HG02973 (cell line): ENCODE measurements around the gene LAMC3.

Source experiments
- ATAC-seq: cut with Tn5 transposase; IDR thresholded peaks from one replicate; pipeline ENCODE4 v1.9.1; 2021; ENCODE audit warnings: moderate library complexity; ENCODE audit not compliant: unreplicated experiment

Gene LAMC3

DNA sequence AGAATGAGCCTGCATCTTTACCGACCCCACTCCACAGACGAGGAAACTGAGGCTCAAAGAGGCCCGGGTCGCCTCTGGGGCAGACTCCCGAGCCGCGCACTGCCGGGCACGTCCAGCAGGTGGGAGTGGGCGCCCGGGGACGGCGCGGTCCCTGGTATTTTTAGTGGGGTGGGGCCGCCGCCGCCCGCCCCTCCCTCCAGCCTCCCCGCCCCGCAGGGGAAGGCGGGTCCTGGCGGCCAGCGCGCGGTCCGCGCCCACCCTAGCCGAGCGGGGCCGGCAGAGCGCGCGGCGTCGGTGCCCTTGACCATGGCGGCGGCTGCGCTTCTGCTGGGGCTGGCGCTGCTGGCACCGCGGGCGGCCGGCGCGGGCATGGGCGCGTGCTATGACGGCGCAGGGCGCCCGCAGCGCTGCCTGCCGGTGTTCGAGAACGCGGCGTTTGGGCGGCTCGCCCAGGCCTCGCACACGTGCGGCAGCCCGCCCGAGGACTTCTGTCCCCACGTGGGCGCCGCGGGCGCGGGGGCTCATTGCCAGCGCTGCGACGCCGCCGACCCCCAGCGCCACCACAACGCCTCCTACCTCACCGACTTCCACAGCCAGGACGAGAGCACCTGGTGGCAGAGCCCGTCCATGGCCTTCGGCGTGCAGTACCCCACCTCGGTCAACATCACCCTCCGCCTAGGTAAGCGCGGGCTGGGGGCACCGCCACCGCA is at the start of gene LAMC3:
LAMC3 (plus strand) TSS at position 266 of the 710 bp plus-strand sequence; CDS start at position 307, 41 bp downstream.
- no peak for ATAC-seq

DNA sequence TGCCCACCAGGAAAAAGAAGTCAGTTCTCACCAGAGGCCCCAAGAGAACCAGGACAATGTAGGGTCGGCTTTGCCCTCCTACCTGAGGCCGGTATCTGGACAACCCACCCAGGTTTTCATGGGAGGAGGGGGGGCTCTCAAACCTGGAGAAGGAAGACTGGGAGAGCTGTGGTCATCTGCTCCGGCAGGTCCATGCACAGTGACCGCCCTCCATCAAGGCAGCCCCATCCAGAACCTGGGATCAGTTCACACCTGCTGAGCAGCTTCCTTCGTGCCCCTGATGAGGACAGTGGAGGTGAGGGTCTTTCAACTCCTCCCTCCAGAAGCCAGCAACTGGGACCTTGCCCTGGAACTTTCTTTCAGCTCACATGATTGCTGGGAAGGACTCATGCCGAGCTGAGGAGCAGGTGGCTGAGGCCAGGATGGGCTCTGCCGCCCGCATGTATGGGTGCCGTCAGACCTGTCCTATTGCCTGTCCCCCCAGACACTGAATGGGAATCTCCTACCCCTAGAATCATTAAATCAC is 49.1 kb upstream of the LAMC3 start:
- no peak for ATAC-seq

DNA sequence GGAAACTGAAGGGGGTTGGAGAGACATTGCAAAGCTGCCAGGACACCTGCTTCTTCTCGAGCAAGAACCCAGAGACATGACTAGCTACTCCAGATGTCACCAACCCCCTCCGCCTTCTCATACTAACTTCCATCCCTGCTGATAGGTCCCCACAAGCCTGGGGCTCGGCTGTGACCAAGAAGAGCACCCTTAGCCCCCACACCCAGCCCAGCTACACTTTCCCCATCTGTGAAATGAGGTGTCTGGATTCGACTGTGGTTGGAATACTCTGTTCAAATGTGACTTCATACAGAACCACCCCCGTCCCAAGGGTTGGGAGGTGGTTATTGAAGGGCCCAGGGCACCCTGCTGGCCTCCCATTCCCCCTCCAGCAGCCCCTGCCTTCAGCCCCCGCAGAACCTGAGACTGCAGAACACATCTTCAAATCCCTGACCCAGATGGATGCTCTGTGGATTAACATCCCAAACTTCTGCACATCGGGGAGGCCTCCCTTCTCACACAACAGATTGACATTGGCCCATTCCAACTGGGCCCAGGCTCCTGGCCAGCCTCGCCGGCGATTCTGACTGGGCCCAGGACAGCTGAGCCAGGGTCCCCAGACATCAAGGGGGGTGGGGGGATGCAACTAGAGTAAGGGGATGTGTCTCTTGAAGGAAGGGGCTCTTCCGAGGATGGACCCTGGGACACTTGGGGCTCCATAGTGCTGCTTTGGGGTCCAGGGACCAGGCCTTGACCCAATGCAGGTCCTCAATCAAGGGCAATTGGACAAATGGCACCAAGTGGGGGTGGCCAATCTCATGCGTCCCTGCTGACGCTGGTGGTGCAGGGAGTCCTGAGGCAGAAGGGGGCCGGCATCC is 48.2 kb upstream of the LAMC3 start:
- no peak for ATAC-seq

GRCh38 chr9:130961511-130962300 is 47.3 kb upstream of the LAMC3 start:
- no peak for ATAC-seq

GRCh38 chr9:130962418-130963316 is 46.3 kb upstream of the LAMC3 start:
- no peak for ATAC-seq

- ATAC-seq, result no peak
These were observed 45.6 kb upstream of the LAMC3 start for GRCh38 chr9:130963337-130963908.

DNA sequence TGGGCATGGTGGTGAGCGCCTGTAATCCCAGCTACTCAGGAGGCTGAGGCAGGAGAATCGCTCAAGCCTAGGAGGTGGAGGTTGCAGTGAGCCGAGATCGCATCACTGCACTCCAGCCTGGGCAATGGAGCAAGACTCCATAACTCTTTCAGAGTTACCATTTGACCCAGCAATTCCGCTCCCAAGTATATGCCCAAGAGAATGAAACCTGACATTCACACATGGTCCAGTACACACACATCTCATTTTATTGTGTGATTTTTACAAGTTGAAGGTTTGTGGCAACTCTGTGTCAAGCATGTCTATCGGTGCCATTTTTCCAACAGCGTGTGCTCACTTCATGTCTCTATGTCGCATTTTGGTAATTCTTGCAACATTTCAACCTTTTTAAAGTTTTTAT is 45.1 kb upstream of the LAMC3 start:
- ATAC-seq, result no peak

DNA sequence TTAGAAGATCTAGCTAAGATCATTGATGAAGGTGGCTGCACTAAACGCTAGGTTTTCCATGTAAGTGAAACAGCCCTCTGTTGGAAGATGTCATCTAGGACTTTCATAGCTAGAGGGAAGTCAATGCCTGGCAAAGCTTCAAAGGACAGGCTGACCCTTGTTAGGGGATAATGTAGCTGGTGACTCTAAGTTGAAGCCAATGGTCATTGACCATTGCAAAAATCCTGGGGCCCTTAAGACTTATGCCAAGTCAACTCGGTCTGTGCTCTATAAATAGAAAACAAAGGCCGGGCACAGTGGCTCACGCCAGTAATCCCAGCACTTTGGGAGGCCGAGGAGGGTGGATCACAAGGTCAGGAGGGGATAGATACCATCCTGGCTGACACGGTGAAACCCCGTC is 43.3 kb upstream of the LAMC3 start:
- ATAC-seq, result no peak

GRCh38 chr9:130970052-130970451 is 38.9 kb upstream of the LAMC3 start:
- no peak for ATAC-seq

GRCh38 chr9:130970855-130971254 is 38.1 kb upstream of the LAMC3 start:
- ATAC-seq, result no peak

GRCh38 chr9:130971294-130971849 is 37.6 kb upstream of the LAMC3 start:
- ATAC-seq, result no peak

DNA sequence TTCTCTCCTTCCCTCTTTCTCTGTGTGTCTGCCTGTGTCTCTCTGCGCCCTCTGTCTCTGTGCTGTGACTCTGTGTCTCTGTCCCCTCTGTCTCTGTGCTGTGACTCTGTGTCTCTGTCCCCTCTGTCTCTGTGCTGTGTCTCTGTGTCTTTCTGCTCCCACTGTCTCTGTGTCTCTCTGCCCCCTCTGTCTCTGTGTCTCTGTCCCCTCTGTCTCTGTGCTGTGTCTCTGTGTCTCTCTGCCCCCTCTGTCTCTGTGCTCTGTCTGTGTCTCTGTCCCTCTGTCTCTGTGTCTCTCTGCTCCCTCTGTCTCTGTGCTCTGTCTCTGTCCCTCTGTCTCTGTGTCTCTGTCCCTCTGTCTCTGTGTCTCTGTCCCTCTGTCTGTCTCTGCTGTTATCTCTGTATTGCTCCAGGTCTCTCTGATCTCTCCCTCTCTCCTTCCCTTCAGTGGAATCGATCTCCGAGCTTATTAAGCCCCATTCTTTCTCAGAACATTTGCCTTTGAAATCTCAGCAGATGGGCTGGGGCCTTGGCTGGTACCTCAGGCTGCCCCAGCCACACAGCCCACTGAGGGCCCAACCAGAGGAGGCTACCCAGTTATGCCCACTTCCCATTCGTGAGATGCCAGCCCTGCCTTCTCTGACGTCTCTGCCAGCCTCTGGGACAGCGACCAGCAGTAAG is 36.6 kb upstream of the LAMC3 start:
- ATAC-seq, result no peak

DNA sequence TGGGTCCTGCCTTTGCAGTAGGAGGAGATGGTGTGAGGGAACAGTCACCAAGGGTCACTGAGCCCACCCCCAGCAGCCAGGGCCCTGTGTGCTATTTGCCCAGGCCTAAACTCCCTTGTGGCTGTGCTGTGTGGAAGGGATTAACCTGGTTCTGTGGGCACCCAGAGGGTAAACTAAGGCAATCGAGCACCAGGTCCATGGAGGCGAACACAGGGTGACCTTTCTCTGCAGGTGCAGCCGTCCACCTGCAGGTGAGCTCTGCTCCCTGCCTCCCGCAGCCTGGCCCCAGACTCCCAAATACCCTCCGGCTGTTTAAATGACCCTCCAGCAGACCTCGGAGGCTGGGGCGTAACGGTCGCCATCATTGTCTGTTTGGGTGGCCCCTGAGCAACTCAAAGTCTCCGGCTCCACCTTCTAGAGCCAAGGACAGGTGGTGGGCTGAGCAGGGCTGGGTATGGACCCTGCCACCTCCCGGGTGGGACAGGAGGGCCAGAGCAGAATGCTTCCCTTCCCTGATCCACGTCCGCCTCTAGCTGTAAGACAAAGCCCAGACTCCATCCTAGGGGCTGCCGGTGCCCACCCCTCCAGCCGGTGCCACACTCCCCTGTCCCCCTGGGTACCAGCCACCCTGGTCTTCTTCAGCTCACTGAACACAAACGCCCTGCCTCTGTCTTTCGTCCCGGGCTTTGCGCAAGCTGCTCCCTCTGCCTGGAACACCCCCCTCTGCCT is 35.9 kb upstream of the LAMC3 start:
- no peak for ATAC-seq

DNA sequence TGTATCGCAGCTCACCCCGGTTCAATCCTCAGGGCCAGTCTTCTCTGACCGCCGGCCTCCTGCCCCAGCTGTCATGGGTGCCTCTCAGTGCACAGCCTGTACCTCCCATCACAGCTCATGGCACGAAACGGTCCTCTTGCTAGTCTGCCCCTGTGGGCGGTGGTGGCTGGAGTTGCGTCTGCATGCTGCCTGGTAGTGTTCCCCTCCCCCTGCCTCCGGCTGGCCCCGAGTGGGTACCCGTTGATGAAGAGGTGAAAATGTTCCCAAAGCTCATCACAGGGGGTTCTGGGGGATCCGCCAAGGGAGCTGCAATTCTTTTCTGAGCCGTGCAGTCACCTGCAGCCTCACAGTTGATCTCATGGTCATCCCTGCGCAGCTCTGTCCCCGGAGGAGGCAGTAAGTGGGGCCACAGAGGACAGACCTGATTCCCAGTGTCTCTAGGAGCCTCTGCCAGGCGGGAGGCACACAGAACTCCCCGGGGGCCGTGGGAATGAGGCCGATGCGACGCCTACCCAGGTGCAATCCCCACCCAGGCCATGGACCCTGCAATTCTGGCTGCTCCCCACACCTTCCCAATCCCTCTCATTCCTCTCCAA is 35.2 kb upstream of the LAMC3 start:
- no peak for ATAC-seq

DNA sequence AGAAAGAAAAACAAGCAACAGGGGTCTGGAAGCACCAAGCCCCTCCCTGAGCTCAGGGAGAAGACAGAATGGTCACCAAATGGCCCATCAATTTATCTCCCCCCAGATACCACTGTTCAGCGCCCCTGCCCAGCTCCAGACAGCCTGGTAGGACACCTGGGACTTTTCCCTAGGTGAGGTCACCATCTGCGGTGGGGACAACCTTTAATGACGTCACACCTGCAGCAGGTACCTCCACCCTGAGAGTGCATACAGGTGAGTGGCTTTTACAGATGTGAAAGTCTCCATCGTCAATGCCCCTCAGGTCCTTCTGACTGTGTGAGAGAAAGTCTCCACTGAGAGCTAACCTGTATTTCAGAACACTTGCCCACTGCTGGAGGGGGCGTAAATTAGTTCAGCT is 34.3 kb upstream of the LAMC3 start:
- no peak for ATAC-seq

DNA sequence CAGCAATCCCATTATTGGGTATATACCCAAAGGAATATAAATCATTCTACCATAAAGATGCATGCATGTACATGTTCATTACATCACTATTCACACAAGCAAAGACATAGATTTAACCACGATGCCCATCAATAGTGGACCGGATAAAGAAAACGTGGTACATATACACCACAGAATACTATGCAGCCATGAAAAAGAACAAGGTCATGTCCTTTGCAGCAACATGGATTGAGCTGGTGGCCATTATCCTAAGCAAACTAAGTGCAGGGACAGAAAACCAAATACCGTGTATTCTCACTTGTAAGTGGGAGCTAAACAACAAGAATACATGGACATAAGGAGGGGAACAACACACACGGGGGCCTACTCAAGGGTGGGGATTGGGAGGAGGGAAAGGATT is 33.8 kb upstream of the LAMC3 start:
- ATAC-seq, result no peak

- no peak for ATAC-seq
These were observed 32.8 kb upstream of the LAMC3 start for GRCh38 chr9:130975932-130976841.
